HCT116 (cell line): ENCODE measurements around the gene GMCL1. TPM values are rescaled to one million over a fixed set of nuclear protein-coding genes. Genes with fewer than 3 reads are reported as not detected.

Experiments
- ATAC-seq: fragments of 200-7000 bp; cut with Tn5 transposase; 2 replicates; pipeline ENCODE4 v1.9.1; 2020; ENCODE audit warnings: mild to moderate bottlenecking, moderate library complexity
- BruUV-seq: library from RNA; stranded (reverse); fragments of 400-500 nt; replicated peaks from 2 replicates; lab custom pipeline; 2021; lab: Mats Ljungman, UMichigan
- CTCF ChIA-PET: fragments of 300-600 bp; sonication (Branson Sonifier 250); formaldehyde crosslinking; loops from one replicate; lab custom pipeline; 2021; ENCODE audit warnings: antibody characterized with exemption; lab: Charles Lee
- POLR2A ChIA-PET: fragments of 300-600, 350-600 bp; sonication (Branson Sonifier 250); formaldehyde crosslinking; loops from one replicate; lab custom pipeline; 2021; ENCODE audit warnings: antibody characterized with exemption; lab: Charles Lee
- RAD21 ChIA-PET, 2 experiments: fragments of 300-600 bp; sonication (Branson Sonifier 250); formaldehyde crosslinking; loops; one replicate each; lab custom pipeline; 2023; ENCODE audit warnings: low total read pairs in 2 of 2; ENCODE audit not compliant: uncharacterized antibody in 2 of 2, unreplicated experiment in 2 of 2, low non-redundant PET in 1 of 2; lab: Charles Lee
- DNase-seq: peaks from one replicate; pipeline ENCODE4 v3.0.0-alpha.2; 2010; ENCODE audit warnings: low read depth, low spot score
- H2AFZ ChIP-seq: fragments of 200-600 bp; shearing (Covaris generic), sonication (generic); 2 replicates; pipeline ENCODE4 v1.6.1; 2017; ENCODE audit warnings: low read depth, mixed run types, mixed read lengths, antibody characterized with exemption, low read length; ENCODE audit not compliant: poor library complexity, severe bottlenecking
- H3K27ac ChIP-seq: 2 replicates; pipeline ENCODE4 v1.5.1; 2012; ENCODE audit warnings: low read depth, low read length
- H3K27me3 ChIP-seq: fragments of 200-600 bp; sonication (generic); 2 replicates; pipeline ENCODE4 v1.6.1; 2016; ENCODE audit warnings: mixed run types, low read length, mixed read lengths; ENCODE audit not compliant: insufficient read depth
- H3K36me3 ChIP-seq, 2 experiments: fragments of 200-500 bp in 1 of 2; fragments of 200-600 bp in 1 of 2; sonication (Bioruptor generic) in 1 of 2; sonication (generic) in 1 of 2; 2 replicates each; pipeline versions ENCODE4 v1.5.1 to v1.6.1; 2014 to 2016; ENCODE audit warnings: low read length in 2 of 2, inconsistent platforms in 1 of 2, mixed read lengths in 1 of 2, mixed run types in 1 of 2; ENCODE audit not compliant: insufficient read depth in 2 of 2, control insufficient read depth in 1 of 2
- H3K4me1 ChIP-seq, 2 experiments: fragments of 200-600 bp in 1 of 2; sonication (generic) in 1 of 2; 2 replicates each; pipeline versions ENCODE4 v1.5.1 to v1.6.1; 2012 to 2017; ENCODE audit warnings: low read length in 2 of 2, inconsistent platforms in 1 of 2, mild to moderate bottlenecking in 1 of 2, mixed read lengths in 1 of 2, mixed run types in 1 of 2, moderate library complexity in 1 of 2; ENCODE audit not compliant: insufficient read depth in 2 of 2, control insufficient read depth in 1 of 2
- H3K4me2 ChIP-seq: fragments of 200-600 bp; sonication (generic); 2 replicates; pipeline ENCODE4 v1.6.1; 2017; ENCODE audit warnings: mixed run types, low read length, mixed read lengths
- H3K4me3 ChIP-seq, 2 experiments: fragments of 200-600 bp in 1 of 2; sonication (generic) in 1 of 2; replicated peaks in 1 of 2; 2 replicates each; pipeline ENCODE4 v1.5.1; 2011 to 2016; ENCODE audit warnings: low read length in 2 of 2, control low read depth in 1 of 2, low read depth in 1 of 2, mild to moderate bottlenecking in 1 of 2, mixed read lengths in 1 of 2, mixed run types in 1 of 2
- H3K79me2 ChIP-seq: fragments of 200-600 bp; sonication (generic); 2 replicates; pipeline ENCODE4 v1.6.1; 2017; ENCODE audit warnings: mild to moderate bottlenecking, mixed run types, low read length, moderate library complexity, mixed read lengths; ENCODE audit not compliant: insufficient read depth
- H3K9ac ChIP-seq: fragments of 200-600 bp; sonication (generic); 2 replicates; pipeline ENCODE4 v1.6.1; 2016; ENCODE audit warnings: low read length, mixed read lengths
- H3K9me2 ChIP-seq: fragments of 200-600 bp; sonication (generic), shearing (Covaris generic); 2 replicates; pipeline ENCODE4 v1.6.1; 2017; ENCODE audit warnings: mixed run types, mild to moderate bottlenecking, moderate library complexity; ENCODE audit not compliant: insufficient read depth
- H3K9me3 ChIP-seq, 2 experiments: fragments of 200-500 bp in 1 of 2; fragments of 200-600 bp in 1 of 2; sonication (Bioruptor generic) in 1 of 2; sonication (generic) in 1 of 2; 2 replicates each; pipeline ENCODE4 v1.6.1; 2014 to 2017; ENCODE audit warnings: low read length in 2 of 2, mixed read lengths in 2 of 2, inconsistent platforms in 1 of 2, low read depth in 1 of 2, mild to moderate bottlenecking in 1 of 2, mixed run types in 1 of 2, moderate library complexity in 1 of 2; ENCODE audit not compliant: control insufficient read depth in 1 of 2, insufficient read depth in 1 of 2
- H4K20me1 ChIP-seq: fragments of 200-600 bp; sonication (generic), shearing (Covaris generic); 2 replicates; pipeline ENCODE4 v1.6.1; 2017; ENCODE audit warnings: mixed run types, mild to moderate bottlenecking, moderate library complexity; ENCODE audit not compliant: insufficient read depth
- CBX3 ChIP-seq: IDR thresholded peaks from 2 replicates; pipeline ENCODE4 v1.6.1; 2012; ENCODE audit warnings: low read depth
- CEBPB ChIP-seq: IDR thresholded peaks from 2 replicates; pipeline ENCODE4 v1.6.1; 2012; ENCODE audit warnings: low read depth
- EGR1 ChIP-seq: IDR thresholded peaks from 2 replicates; pipeline ENCODE4 v1.6.1; 2012; ENCODE audit warnings: low read depth
- ELF1 ChIP-seq: IDR thresholded peaks from 2 replicates; pipeline ENCODE4 v1.6.1; 2012; ENCODE audit warnings: low read depth, borderline replicate concordance
- EZH2 ChIP-seq: fragments of 200-600 bp; sonication (generic); IDR thresholded peaks from 2 replicates; pipeline ENCODE4 v1.6.1; 2017; ENCODE audit warnings: antibody characterized with exemption, mixed run types
- EZH2phosphoT487 ChIP-seq: fragments of 200-600 bp; IDR thresholded peaks from 2 replicates; pipeline ENCODE4 v1.6.1; 2018; ENCODE audit warnings: antibody characterized with exemption, borderline replicate concordance
- POLR2AphosphoS5 ChIP-seq: IDR thresholded peaks from 2 replicates; pipeline ENCODE4 v1.6.1; 2011; ENCODE audit warnings: mild to moderate bottlenecking, low read depth, low read length, moderate library complexity
- SIN3A ChIP-seq: IDR thresholded peaks from 2 replicates; pipeline ENCODE4 v1.6.1; 2012; ENCODE audit warnings: low read depth
- SRF ChIP-seq: IDR thresholded peaks from 2 replicates; pipeline ENCODE4 v1.6.1; 2012; ENCODE audit warnings: low read depth
- TCF7L2 ChIP-seq: IDR thresholded peaks from 2 replicates; pipeline ENCODE4 v1.7.0; 2011; ENCODE audit warnings: borderline replicate concordance, inconsistent platforms; ENCODE audit not compliant: insufficient read depth, insufficient read length; ENCODE audit errors: extremely low read depth
- YY1 ChIP-seq: IDR thresholded peaks from 2 replicates; pipeline ENCODE4 v1.6.1; 2011; ENCODE audit warnings: low read length, low read depth, moderate library complexity, mild to moderate bottlenecking; ENCODE audit not compliant: insufficient replicate concordance; ENCODE audit errors: extremely low read depth
- ZFX ChIP-seq: fragments of 450-650 bp; IDR thresholded peaks from 2 replicates; pipeline ENCODE4 v1.6.1; 2017
- intact Hi-C: fragments of 100-400 bp; cut with micrococcal nuclease; formaldehyde crosslinking; loops from 2 replicates; pipeline ENCODE4 v1.10.0; 2022
- total RNA-seq: library from RNA; stranded (reverse); gene quantifications from one replicate; pipeline ENCODE4 v1.2.1, GENCODE V29; 2021; ENCODE audit not compliant: unreplicated experiment
- TF ChIP-seq, protein P1 (sequence below): IDR thresholded peaks from 2 replicates; pipeline ENCODE4 v1.6.1; 2012; ENCODE audit warnings: low read depth
- TF ChIP-seq, protein P2 (sequence below): IDR thresholded peaks from 2 replicates; pipeline ENCODE4 v1.6.1; 2012

Gene GMCL1
- total RNA-seq, 1 experiment from 2014 or later = 16.7 TPM

DNA sequence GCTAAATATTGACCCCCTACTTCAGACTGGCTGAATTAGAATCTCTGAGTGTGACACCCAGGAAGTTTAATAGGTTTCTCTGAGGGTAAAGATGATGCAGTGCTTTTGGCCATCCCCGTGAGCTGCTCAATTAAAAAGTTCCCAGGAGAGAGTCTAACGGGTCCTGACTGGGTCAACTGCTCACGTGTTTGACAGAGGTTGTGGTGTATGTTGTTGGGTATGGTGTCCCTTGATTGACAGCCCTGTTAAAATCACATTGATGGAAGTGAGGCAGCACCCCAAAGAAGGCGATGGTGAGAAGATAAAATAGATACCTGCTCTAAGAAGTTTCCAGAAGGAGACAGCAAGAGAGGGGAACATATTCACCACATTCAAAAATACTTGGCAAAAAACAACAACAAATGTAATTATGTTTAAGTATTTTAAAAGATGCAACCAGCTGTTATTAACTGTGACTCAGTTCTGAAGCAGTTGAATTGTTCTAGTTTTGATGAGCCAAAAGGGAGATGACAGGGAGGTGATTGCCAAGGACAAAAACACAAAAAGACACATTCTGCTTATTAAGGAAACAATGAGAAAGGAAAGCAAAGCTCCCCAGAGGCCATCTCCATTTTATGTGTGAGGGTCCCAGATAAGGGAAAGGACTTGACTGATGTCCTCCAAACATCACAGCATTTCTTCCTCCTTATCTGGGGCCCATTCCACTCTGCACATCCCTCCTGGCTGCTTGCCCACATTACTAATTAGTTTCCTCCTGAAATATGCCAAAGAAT, 11.5 kb upstream of the GMCL1 start:
- H3K4me3 ChIP-seq = no peak overlapping the region
- no peak for ATAC-seq
- no peak for TF ChIP-seq SRF
- TF ChIP-seq ELF1 = no peak
- no peak for TF ChIP-seq CEBPB
- TF ChIP-seq, protein P1, sequence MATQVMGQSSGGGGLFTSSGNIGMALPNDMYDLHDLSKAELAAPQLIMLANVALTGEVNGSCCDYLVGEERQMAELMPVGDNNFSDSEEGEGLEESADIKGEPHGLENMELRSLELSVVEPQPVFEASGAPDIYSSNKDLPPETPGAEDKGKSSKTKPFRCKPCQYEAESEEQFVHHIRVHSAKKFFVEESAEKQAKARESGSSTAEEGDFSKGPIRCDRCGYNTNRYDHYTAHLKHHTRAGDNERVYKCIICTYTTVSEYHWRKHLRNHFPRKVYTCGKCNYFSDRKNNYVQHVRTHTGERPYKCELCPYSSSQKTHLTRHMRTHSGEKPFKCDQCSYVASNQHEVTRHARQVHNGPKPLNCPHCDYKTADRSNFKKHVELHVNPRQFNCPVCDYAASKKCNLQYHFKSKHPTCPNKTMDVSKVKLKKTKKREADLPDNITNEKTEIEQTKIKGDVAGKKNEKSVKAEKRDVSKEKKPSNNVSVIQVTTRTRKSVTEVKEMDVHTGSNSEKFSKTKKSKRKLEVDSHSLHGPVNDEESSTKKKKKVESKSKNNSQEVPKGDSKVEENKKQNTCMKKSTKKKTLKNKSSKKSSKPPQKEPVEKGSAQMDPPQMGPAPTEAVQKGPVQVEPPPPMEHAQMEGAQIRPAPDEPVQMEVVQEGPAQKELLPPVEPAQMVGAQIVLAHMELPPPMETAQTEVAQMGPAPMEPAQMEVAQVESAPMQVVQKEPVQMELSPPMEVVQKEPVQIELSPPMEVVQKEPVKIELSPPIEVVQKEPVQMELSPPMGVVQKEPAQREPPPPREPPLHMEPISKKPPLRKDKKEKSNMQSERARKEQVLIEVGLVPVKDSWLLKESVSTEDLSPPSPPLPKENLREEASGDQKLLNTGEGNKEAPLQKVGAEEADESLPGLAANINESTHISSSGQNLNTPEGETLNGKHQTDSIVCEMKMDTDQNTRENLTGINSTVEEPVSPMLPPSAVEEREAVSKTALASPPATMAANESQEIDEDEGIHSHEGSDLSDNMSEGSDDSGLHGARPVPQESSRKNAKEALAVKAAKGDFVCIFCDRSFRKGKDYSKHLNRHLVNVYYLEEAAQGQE = no peak
- no peak for TF ChIP-seq EGR1
- no peak for TF ChIP-seq YY1
- TF ChIP-seq ZFX = no peak
- TF ChIP-seq CBX3 = no peak
- TF ChIP-seq, protein P2, sequence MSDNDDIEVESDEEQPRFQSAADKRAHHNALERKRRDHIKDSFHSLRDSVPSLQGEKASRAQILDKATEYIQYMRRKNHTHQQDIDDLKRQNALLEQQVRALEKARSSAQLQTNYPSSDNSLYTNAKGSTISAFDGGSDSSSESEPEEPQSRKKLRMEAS = no peak
- TF ChIP-seq SIN3A = no peak
- TF ChIP-seq TCF7L2 = no peak
- no peak for TF ChIP-seq EZH2
- no peak for TF ChIP-seq POLR2AphosphoS5
- TF ChIP-seq EZH2phosphoT487 = no peak
- H3K9me2 ChIP-seq = no peaks in the 10 kb centered on the region
- no peak overlapping the region for H3K4me2 ChIP-seq
- H3K27ac ChIP-seq = no peak overlapping the region
- BruUV-seq = no TSS peak
- no peaks in the 10 kb centered on the region for H4K20me1 ChIP-seq
- H3K9me3 ChIP-seq = no peaks in the 10 kb centered on the region
- H3K4me1 ChIP-seq = peaks cover 0 to 3% of the 10 kb centered on the region in 2 experiments; a peak in 1 of 4 replicates
- H3K27me3 ChIP-seq = no peaks in the 10 kb centered on the region
- ChIA-PET CTCF (interaction anchor here (1.4 to 8.8 kb wide), 5 partner anchors 10 to 875 kb away, joined by 4 to 243 read pairs (median 6); partner anchors contain the start of gene GMCL1), POLR2A (no interaction called here), RAD21 (no interaction called here)
- intact Hi-C loops = loop anchor here (1.0 to 5.0 kb wide), 3 partner anchors 76 to 259 kb away; partner anchors contain the start of gene ANXA4
- H3K9ac ChIP-seq = no peak overlapping the region
- no peak overlapping the region for H2AFZ ChIP-seq
- no peaks in the 10 kb centered on the region for H3K79me2 ChIP-seq
- no peak for DNase-seq
- peaks cover 2 to 7% of the 10 kb centered on the region in 2 experiments; a peak in 3 of 4 replicates for H3K36me3 ChIP-seq
